ENCODE results near the gene TPCN1.

DNA sequence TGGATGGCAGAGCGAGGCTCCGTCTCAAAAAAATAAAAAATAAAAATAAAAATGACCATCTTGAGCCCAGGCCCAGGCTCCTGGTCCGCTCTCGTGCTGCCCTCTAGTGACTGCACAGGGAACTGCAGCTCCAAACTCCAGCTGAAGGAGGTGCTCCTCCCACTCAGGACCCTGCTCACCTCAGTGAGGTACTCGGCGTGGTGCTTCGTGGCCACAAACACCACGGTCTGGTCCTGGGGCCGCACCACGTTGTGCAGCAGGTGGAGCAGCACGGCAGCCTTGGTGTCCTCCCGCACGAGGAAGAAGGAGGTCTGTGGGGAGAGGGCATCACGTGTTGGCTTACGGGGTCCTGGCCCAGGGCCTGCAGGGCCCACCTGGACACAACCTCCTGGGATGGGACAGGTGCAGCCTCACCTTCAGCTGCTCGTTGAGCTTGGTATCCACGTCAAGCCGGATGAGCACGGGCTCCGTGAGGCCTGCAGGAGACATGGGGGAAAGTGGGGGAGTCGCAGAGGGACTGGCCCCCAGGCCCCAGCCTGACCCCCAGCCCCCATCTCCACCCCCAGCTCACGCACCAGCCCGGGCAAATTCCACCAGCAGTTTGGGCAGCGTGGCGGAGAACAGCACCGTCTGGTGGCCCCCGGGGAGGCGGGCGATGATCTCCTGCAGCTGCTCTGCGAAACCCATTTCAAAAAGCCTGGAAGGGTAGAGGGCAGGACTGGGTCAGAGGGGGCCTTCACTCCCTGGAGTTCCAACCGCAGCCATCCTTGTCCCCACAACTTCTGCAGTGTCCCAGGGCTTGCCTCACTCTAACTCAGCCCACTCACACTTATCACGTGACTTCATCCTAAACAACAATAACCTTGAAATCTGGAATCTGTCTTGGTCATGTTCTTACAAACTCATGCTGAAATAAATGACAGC lies 46.5 kb upstream of the TPCN1 start:
- TF ChIP-seq, protein P1, sequence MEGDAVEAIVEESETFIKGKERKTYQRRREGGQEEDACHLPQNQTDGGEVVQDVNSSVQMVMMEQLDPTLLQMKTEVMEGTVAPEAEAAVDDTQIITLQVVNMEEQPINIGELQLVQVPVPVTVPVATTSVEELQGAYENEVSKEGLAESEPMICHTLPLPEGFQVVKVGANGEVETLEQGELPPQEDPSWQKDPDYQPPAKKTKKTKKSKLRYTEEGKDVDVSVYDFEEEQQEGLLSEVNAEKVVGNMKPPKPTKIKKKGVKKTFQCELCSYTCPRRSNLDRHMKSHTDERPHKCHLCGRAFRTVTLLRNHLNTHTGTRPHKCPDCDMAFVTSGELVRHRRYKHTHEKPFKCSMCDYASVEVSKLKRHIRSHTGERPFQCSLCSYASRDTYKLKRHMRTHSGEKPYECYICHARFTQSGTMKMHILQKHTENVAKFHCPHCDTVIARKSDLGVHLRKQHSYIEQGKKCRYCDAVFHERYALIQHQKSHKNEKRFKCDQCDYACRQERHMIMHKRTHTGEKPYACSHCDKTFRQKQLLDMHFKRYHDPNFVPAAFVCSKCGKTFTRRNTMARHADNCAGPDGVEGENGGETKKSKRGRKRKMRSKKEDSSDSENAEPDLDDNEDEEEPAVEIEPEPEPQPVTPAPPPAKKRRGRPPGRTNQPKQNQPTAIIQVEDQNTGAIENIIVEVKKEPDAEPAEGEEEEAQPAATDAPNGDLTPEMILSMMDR (IDR thresholded peaks at IDR 0.05; ENCODE audit: insufficient read depth, low read length, poor library complexity, severe bottlenecking): peak; percentile 93
- no peak for TF ChIP-seq EZH2phosphoT487 (conservative IDR thresholded peaks at IDR 0.05; ENCODE audit: low read length)
